IMR-90 (cell line): ENCODE results near the gene SMIM36. TPM values are rescaled to one million over a fixed set of nuclear protein-coding genes. Genes with fewer than 3 reads are reported as not detected.

Experiments
- ATAC-seq: fragments of 200-7000 bp; cut with Tn5 transposase; 2 replicates; pipeline ENCODE4 v1.9.1; 2020; ENCODE audit warnings: low read depth, mild to moderate bottlenecking, moderate library complexity
- BruUV-seq: library from RNA; stranded (reverse); fragments of 400-500 nt; replicated peaks from 2 replicates; lab custom pipeline; 2021; lab: Mats Ljungman, UMichigan
- CTCF ChIA-PET: fragments of 300-600 bp; formaldehyde crosslinking; extraction: SDS; loops from one replicate; lab custom pipeline; 2021; ENCODE audit warnings: antibody characterized with exemption; lab: Yijun Ruan, JAX
- POLR2A ChIA-PET: fragments of 300-600 bp; sonication (Branson Sonifier 250); formaldehyde crosslinking; loops from one replicate; lab custom pipeline; 2022; ENCODE audit warnings: antibody characterized with exemption; ENCODE audit not compliant: unreplicated experiment; lab: Charles Lee
- DNase-seq: peaks from one replicate; pipeline ENCODE4 v3.0.0; 2013
- H2AFZ ChIP-seq: replicated peaks from 2 replicates; pipeline ENCODE3; 2013; ENCODE audit warnings: low read length, mild to moderate bottlenecking; ENCODE audit not compliant: poor library complexity
- H2AK5ac ChIP-seq: 2 replicates; pipeline ENCODE4 v1.6.1; 2013; ENCODE audit warnings: low read depth, low read length, inconsistent platforms
- H2AK9ac ChIP-seq: replicated peaks from 2 replicates; pipeline ENCODE3; 2013; ENCODE audit warnings: mild to moderate bottlenecking, low read depth, low read length, moderate library complexity; ENCODE audit not compliant: poor library complexity
- H2BK120ac ChIP-seq: 2 replicates; pipeline ENCODE4 v1.6.1; 2013; ENCODE audit warnings: low read depth, low read length, inconsistent platforms
- H2BK15ac ChIP-seq: 3 replicates; pipeline ENCODE4 v1.6.1; 2013; ENCODE audit warnings: low read depth, low read length, inconsistent platforms
- H2BK20ac ChIP-seq: 2 replicates; pipeline ENCODE4 v1.6.1; 2013; ENCODE audit warnings: low read depth, mild to moderate bottlenecking, inconsistent platforms, low read length, moderate library complexity
- H2BK5ac ChIP-seq: 2 replicates; pipeline ENCODE4 v1.6.1; 2013; ENCODE audit warnings: mild to moderate bottlenecking, low read depth, low read length, inconsistent platforms; ENCODE audit not compliant: poor library complexity, severe bottlenecking
- H3K14ac ChIP-seq: replicated peaks from 2 replicates; pipeline ENCODE4 v1.6.1; 2013; ENCODE audit warnings: low read depth, low read length, inconsistent platforms
- H3K18ac ChIP-seq: 2 replicates; pipeline ENCODE4 v1.6.1; 2013; ENCODE audit warnings: low read depth, low read length, control low read depth
- H3K23ac ChIP-seq: 2 replicates; pipeline ENCODE4 v1.6.1; 2013; ENCODE audit warnings: low read depth, low read length, inconsistent platforms
- H3K27ac ChIP-seq: 2 replicates; pipeline ENCODE4 v1.5.1; 2013; ENCODE audit warnings: mild to moderate bottlenecking, control low read depth, low read length; ENCODE audit not compliant: insufficient read depth
- H3K27me3 ChIP-seq: 2 replicates; pipeline ENCODE4 v1.6.1; 2013; ENCODE audit warnings: low read length; ENCODE audit not compliant: control insufficient read depth, insufficient read depth
- H3K36me3 ChIP-seq: 2 replicates; pipeline ENCODE4 v1.6.1; 2013; ENCODE audit warnings: low read length, mixed read lengths; ENCODE audit not compliant: control insufficient read depth, insufficient read depth
- H3K4ac ChIP-seq: 2 replicates; pipeline ENCODE4 v1.6.1; 2013; ENCODE audit warnings: low read depth, low read length, inconsistent platforms
- H3K4me1 ChIP-seq: 2 replicates; pipeline ENCODE4 v1.6.1; 2013; ENCODE audit warnings: low read length, mixed read lengths; ENCODE audit not compliant: control insufficient read depth, insufficient read depth
- H3K4me2 ChIP-seq: 2 replicates; pipeline ENCODE4 v1.6.1; 2013; ENCODE audit warnings: low read depth, mild to moderate bottlenecking, control low read depth, low read length, moderate library complexity
- H3K4me3 ChIP-seq: 2 replicates; pipeline ENCODE4 v1.5.1; 2013; ENCODE audit warnings: low read depth, mild to moderate bottlenecking, control low read depth, low read length, moderate library complexity; ENCODE audit not compliant: insufficient read depth
- H3K56ac ChIP-seq: 2 replicates; pipeline ENCODE4 v1.6.1; 2013; ENCODE audit warnings: low read length, inconsistent platforms; ENCODE audit not compliant: insufficient read depth; ENCODE audit errors: extremely low read depth
- H3K79me1 ChIP-seq, 2 experiments: 2 replicates each; pipeline ENCODE4 v1.6.1; 2013; ENCODE audit warnings: low read length in 2 of 2, inconsistent platforms in 1 of 2, low read depth in 1 of 2
- H3K9ac ChIP-seq: 2 replicates; pipeline ENCODE4 v1.6.1; 2013; ENCODE audit warnings: low read depth, low read length, control low read depth
- H3K9me1 ChIP-seq: 2 replicates; pipeline ENCODE4 v1.6.1; 2013; ENCODE audit warnings: low read length, inconsistent platforms; ENCODE audit not compliant: insufficient read depth
- H3K9me3 ChIP-seq: 2 replicates; pipeline ENCODE4 v1.6.1; 2013; ENCODE audit warnings: low read length; ENCODE audit not compliant: control insufficient read depth, insufficient read depth
- H4K20me1 ChIP-seq: 2 replicates; pipeline ENCODE4 v1.6.1; 2013; ENCODE audit warnings: low read length, inconsistent platforms; ENCODE audit not compliant: insufficient read depth
- H4K5ac ChIP-seq: 2 replicates; pipeline ENCODE4 v1.6.1; 2013; ENCODE audit warnings: mild to moderate bottlenecking, low read depth, low read length, control low read depth
- H4K8ac ChIP-seq, 2 experiments: 2 replicates each; pipeline ENCODE4 v1.6.1; 2013; ENCODE audit warnings: low read depth in 2 of 2, low read length in 2 of 2, control low read depth in 1 of 2, inconsistent platforms in 1 of 2
- H4K91ac ChIP-seq: 2 replicates; pipeline ENCODE4 v1.6.1; 2013; ENCODE audit warnings: low read depth, low read length, inconsistent platforms; ENCODE audit not compliant: insufficient read depth
- BHLHE40 ChIP-seq: fragments of 150-350 bp; IDR thresholded peaks from 2 replicates; pipeline ENCODE4 v1.6.1; 2016; ENCODE audit warnings: mild to moderate bottlenecking, low read depth, low read length
- CEBPB ChIP-seq: IDR thresholded peaks from 2 replicates; pipeline ENCODE4 v1.6.1; 2012; ENCODE audit warnings: low read depth, low read length, improper control_type of control experiment
- CHD1 ChIP-seq: IDR thresholded peaks from 2 replicates; pipeline ENCODE4 v1.6.1; 2012; ENCODE audit warnings: low read depth, low read length, improper control_type of control experiment
- CTCF ChIP-seq: conservative IDR thresholded peaks from 2 replicates; pipeline ENCODE4 v1.5.1; 2012; ENCODE audit warnings: mild to moderate bottlenecking, low read depth, low read length, improper control_type of control experiment
- ELK1 ChIP-seq: fragments of 150-350 bp; IDR thresholded peaks from 2 replicates; pipeline ENCODE4 v1.6.1; 2016; ENCODE audit warnings: low read depth, mild to moderate bottlenecking, low read length, moderate library complexity, borderline replicate concordance
- FOS ChIP-seq: fragments of 150-350 bp; IDR thresholded peaks from 2 replicates; pipeline ENCODE4 v1.6.1; 2016; ENCODE audit warnings: low read depth, low read length
- MAFK ChIP-seq: IDR thresholded peaks from 2 replicates; pipeline ENCODE4 v1.6.1; 2012; ENCODE audit warnings: low read depth, low read length, improper control_type of control experiment
- MAZ ChIP-seq: IDR thresholded peaks from 2 replicates; pipeline ENCODE4 v1.6.1; 2012; ENCODE audit warnings: low read depth, mild to moderate bottlenecking, low read length, improper control_type of control experiment, moderate library complexity, borderline replicate concordance
- MXI1 ChIP-seq: IDR thresholded peaks from 2 replicates; pipeline ENCODE4 v1.6.1; 2012; ENCODE audit warnings: low read depth, mild to moderate bottlenecking, low read length, moderate library complexity, borderline replicate concordance
- NFE2L2 ChIP-seq: fragments of 150-350 bp; IDR thresholded peaks from 2 replicates; pipeline ENCODE4 v1.6.1; 2016; ENCODE audit warnings: low read depth, mild to moderate bottlenecking, low read length
- POLR2A ChIP-seq: IDR thresholded peaks from 2 replicates; pipeline ENCODE4 v1.6.1; 2012; ENCODE audit warnings: mild to moderate bottlenecking, low read depth, low read length
- RAD21 ChIP-seq: IDR thresholded peaks from 2 replicates; pipeline ENCODE4 v1.6.1; 2012; ENCODE audit warnings: low read length, improper control_type of control experiment
- RCOR1 ChIP-seq: IDR thresholded peaks from 2 replicates; pipeline ENCODE4 v1.6.1; 2012; ENCODE audit warnings: mild to moderate bottlenecking, low read length, improper control_type of control experiment; ENCODE audit not compliant: insufficient replicate concordance
- RFX5 ChIP-seq: IDR thresholded peaks from 2 replicates; pipeline ENCODE4 v1.8.0; 2012; ENCODE audit warnings: low read depth, mild to moderate bottlenecking, low read length, moderate library complexity
- SMC3 ChIP-seq: fragments of 150-350 bp; IDR thresholded peaks from 2 replicates; pipeline ENCODE4 v1.6.1; 2016; ENCODE audit warnings: low read depth, mild to moderate bottlenecking, antibody characterized with exemption, low read length, moderate library complexity
- USF2 ChIP-seq: fragments of 150-350 bp; IDR thresholded peaks from 2 replicates; pipeline ENCODE4 v1.6.1; 2017; ENCODE audit warnings: mild to moderate bottlenecking, antibody characterized with exemption, low read length, low read depth
- WGBS, 2 experiments: methylation state at CpG; one replicate each; pipeline versions ENCODE4 v1.1.5 to v1.1.7; 2013; ENCODE audit warnings: missing lambda C conversion rate in 2 of 2; ENCODE audit not compliant: insufficient read length in 1 of 2; ENCODE audit errors: extremely low coverage in 2 of 2; 5-methylcytosine and 5-hydroxymethylcytosine counted together
- dilution Hi-C: fragments of 300-500 bp; cut with HindIII; formaldehyde crosslinking; loops from one replicate; pipeline ENCODE4 v1.14.3; 2018; ENCODE audit warnings: low sequenced_read_pairs; ENCODE audit not compliant: unreplicated experiment
- in situ Hi-C: fragments of 300-500 bp; cut with MboI; formaldehyde crosslinking; loops from 3 replicates; pipeline ENCODE4 v1.14.3; 2019; ENCODE audit warnings: low sequenced_read_pairs, inconsistent platforms, mixed read lengths
- intact Hi-C: fragments of 100-400 bp; cut with micrococcal nuclease; formaldehyde crosslinking; loops from 2 replicates; pipeline ENCODE4 v1.10.0; 2022
- polyA plus RNA-seq, 3 experiments: library from polyadenylated mRNA; depleted of rRNA; stranded (reverse); fragments of >200 nt; gene quantifications; 2 replicates each; pipeline ENCODE4 v1.2.3, GENCODE V29; 2012; ENCODE audit warnings: low replicate concordance in 1 of 3
- total RNA-seq: library from RNA; depleted of rRNA; stranded (reverse); fragments of >200 nt; gene quantifications from 2 replicates; pipeline ENCODE4 v1.2.3, GENCODE V29; 2012

Gene SMIM36
- total and polyA plus RNA-seq, 2 of the 4 experiments (the other 2 are of a cell fraction): not detected

- BruUV-seq: no TSS peak
- ATAC-seq: no peak
Observed at GRCh38 chr17:55405600-55405999, 105.7 kb downstream of the SMIM36 start.

More at GRCh38 chr17:55405600-55405999, 105.7 kb downstream of the SMIM36 start:
- H3K4me3 ChIP-seq: no peak overlapping the region
- no peak for TF ChIP-seq BHLHE40
- no peak for TF ChIP-seq SMC3
- TF ChIP-seq RFX5: no peak
- no peak for TF ChIP-seq CTCF
- no peak for TF ChIP-seq USF2
- no peak for TF ChIP-seq NFE2L2
- no peak for TF ChIP-seq CEBPB
- TF ChIP-seq POLR2A: no peak
- no peak for TF ChIP-seq MAZ
- TF ChIP-seq MAFK: no peak
- no peak for TF ChIP-seq RCOR1
- TF ChIP-seq RAD21: no peak
- no peak for TF ChIP-seq FOS
- no peak for TF ChIP-seq ELK1
- no peak for TF ChIP-seq CHD1
- no peak for TF ChIP-seq MXI1
- no peak overlapping the region for H3K56ac ChIP-seq
- no peaks in the 10 kb centered on the region for H3K79me1 ChIP-seq
- ChIA-PET CTCF (no interaction called here), POLR2A (no interaction called here)
- no peak overlapping the region for H3K4ac ChIP-seq
- H4K8ac ChIP-seq: no peak overlapping the region
- dilution Hi-C loops (no loop called here), in situ Hi-C loops (loop anchor here (5.0 kb wide), 1 partner anchor 107 kb away; the partner anchor contains the start of gene SMIM36), intact Hi-C loops (no loop called here)
- H3K23ac ChIP-seq: no peak overlapping the region
- H3K9ac ChIP-seq: no peak overlapping the region
- no CpG with 5 or more reads among the region's 1 CpG for WGBS, 2 experiments
- H3K9me3 ChIP-seq: no peaks in the 10 kb centered on the region
- no peak overlapping the region for H3K27ac ChIP-seq
- no peaks in the 10 kb centered on the region for H4K20me1 ChIP-seq
- H3K27me3 ChIP-seq: no peaks in the 10 kb centered on the region
- no peak overlapping the region for H2BK20ac ChIP-seq
- no peak overlapping the region for H4K91ac ChIP-seq
- H2BK15ac ChIP-seq: no peak overlapping the region
- no peak for DNase-seq
- H3K14ac ChIP-seq: no peak overlapping the region
- no peaks in the 10 kb centered on the region for H3K4me1 ChIP-seq
- H2AK9ac ChIP-seq: no peak overlapping the region
- no peak overlapping the region for H2BK120ac ChIP-seq
- peaks cover 41% of the 10 kb centered on the region for H3K36me3 ChIP-seq
- no peaks in the 10 kb centered on the region for H3K9me1 ChIP-seq
- H2BK5ac ChIP-seq: no peak overlapping the region
- no peak overlapping the region for H3K4me2 ChIP-seq
- no peak overlapping the region for H2AFZ ChIP-seq
- H2AK5ac ChIP-seq: no peak overlapping the region
- no peak overlapping the region for H3K18ac ChIP-seq
- H4K5ac ChIP-seq: no peak overlapping the region
